Astrocyte of the spinal cord (primary cell): Measurements from ENCODE around the gene TIMELESS.
"Not testable (repeated sequence)": the region's sequence is repeated elsewhere in the genome, so short reads cannot be mapped to it uniquely, and the experiment has no call there.

Experiments used
- DNase-seq: peaks from one replicate; pipeline ENCODE4 v3.0.0; 2011; ENCODE audit warnings: low read depth, low spot score
- H3K4me3 ChIP-seq: 2 replicates; pipeline ENCODE4 v1.5.1; 2011; ENCODE audit warnings: low read depth, mild to moderate bottlenecking, low read length, moderate library complexity
- in situ Hi-C: cut with HindIII; loops from 2 replicates; pipeline ENCODE4 v1.10.0; 2017; ENCODE audit warnings: low sequenced_read_pairs
- TF ChIP-seq, protein P1 (sequence below): IDR thresholded peaks from 2 replicates; pipeline ENCODE4 v1.5.1; 2012; ENCODE audit warnings: low read depth, mild to moderate bottlenecking, low read length, inconsistent platforms

The TIMELESS gene

DNA sequence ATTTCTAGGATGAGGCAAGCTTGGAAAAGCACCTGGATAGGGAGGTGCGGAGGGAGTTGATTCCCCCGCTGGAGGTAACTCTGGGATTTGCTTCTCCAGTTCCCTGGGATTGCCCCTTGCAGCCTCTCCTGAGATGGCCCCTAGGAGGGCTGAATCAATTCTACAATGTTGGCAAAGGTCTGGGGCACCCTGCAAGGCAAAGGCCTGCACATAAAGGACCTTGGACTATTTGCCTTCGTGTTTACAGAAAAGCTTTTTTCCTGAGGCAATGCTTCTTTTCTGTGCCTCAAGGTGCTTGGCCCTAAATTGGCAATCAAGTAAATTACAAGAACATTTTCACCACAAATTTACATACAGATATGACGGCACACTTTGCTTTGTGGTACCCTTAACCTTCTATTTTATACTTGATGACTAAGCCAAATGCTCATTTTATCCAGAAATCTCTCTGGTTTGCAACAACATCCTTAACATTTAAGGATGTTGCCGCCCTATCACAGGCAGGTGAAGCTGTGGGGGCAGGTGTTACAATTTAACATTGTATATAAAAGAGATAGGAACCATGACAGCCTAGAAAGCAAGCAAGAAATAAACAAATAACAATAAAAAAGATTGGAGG, 40.3 kb downstream of the TIMELESS start:
- TF ChIP-seq, protein P1, sequence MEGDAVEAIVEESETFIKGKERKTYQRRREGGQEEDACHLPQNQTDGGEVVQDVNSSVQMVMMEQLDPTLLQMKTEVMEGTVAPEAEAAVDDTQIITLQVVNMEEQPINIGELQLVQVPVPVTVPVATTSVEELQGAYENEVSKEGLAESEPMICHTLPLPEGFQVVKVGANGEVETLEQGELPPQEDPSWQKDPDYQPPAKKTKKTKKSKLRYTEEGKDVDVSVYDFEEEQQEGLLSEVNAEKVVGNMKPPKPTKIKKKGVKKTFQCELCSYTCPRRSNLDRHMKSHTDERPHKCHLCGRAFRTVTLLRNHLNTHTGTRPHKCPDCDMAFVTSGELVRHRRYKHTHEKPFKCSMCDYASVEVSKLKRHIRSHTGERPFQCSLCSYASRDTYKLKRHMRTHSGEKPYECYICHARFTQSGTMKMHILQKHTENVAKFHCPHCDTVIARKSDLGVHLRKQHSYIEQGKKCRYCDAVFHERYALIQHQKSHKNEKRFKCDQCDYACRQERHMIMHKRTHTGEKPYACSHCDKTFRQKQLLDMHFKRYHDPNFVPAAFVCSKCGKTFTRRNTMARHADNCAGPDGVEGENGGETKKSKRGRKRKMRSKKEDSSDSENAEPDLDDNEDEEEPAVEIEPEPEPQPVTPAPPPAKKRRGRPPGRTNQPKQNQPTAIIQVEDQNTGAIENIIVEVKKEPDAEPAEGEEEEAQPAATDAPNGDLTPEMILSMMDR: no peak
- in situ Hi-C loops: no loop called here
- no peak for DNase-seq
- H3K4me3 ChIP-seq: no peak overlapping the region

DNA sequence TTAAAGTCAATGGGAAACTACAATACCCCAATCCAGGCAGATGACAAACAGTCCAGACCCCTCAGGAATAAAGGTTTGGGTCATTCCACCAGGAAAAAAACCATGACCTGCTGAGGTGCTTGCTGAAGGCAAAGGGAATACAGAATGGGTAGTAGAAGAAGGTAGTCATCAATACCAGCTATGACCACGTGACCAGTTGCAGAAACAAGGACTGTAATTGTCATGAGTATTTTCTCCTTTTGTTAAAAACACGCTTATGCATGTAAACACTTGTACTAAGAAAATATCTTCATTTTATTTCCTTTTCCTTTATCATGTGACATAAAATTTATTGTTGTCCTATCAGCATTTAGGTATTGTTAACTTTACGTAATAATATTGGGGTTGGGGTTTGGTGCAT, 45.0 kb downstream of the TIMELESS start:
- in situ Hi-C loops, H3K4me3 ChIP-seq, DNase-seq: not testable (repeated sequence)

- DNase-seq, H3K4me3 ChIP-seq, in situ Hi-C loops: not testable (repeated sequence)
These were observed 47.6 kb downstream of the TIMELESS start for GRCh38 chr12:56401612-56402011.

GRCh38 chr12:56401125-56401524, 48.1 kb downstream of the TIMELESS start:
- DNase-seq, in situ Hi-C loops, H3K4me3 ChIP-seq: not testable (repeated sequence)

DNA sequence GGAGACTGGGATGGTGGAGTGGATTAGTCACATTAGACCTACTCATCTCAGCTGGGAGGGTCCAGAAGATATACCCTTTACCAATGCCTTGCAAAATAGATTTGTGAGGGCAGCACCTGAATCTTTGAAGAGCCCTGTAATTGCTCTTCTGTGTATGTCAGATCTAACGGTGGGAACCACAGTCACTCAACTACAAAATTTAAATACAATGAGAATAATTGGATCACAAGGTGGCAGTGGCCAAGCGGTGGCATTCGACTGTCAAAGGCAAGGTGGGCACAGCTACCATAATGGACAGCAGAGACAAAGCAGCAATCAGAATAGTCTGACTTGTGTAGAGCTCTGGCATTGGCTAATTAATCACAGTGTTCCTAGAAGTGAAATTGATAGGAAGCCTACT, 49.8 kb downstream of the TIMELESS start:
- H3K4me3 ChIP-seq, DNase-seq, in situ Hi-C loops: not testable (repeated sequence)

DNA sequence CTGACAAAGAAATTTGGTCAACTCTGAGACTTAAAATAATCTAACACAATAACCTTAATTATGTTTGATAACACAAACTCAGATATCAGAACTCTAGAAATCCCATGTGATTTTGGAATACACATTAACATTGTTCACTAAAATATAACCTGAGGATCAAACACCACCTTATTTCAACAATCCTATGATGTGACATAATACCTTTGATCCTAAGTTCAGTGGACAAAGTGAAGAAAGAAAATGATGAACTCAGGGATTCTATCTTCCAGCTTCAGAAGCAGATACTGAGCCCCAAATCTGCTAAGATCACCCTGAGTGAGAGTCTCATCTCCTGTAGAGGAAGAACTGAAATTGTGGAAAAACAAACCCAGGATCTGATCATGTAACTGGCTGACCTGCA, 50.9 kb downstream of the TIMELESS start:
- no peak for DNase-seq
- in situ Hi-C loops: no loop called here
- no peak overlapping the region for H3K4me3 ChIP-seq
- TF ChIP-seq, protein P1: no peak

DNA sequence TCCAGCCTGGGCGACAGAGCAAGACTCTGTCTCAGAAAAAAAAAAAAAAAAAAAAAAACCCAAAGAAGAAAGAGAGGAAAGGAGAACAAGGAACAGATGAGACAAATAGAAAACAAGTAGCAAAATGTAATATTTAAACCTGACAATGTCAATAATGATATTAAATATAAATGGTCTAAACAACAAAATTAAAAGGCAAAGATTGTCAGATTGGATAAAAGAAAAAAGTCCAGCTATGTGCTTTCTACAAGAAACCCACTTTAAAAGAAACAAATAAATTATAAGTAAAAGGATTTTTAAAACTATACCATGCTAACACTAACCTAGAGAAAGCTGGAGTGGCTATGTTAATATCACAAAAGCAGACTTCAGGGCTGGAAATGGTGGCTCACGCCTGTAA, 56.9 kb downstream of the TIMELESS start:
- DNase-seq: no peak
- TF ChIP-seq, protein P1: no peak
- no peak overlapping the region for H3K4me3 ChIP-seq
- in situ Hi-C loops: no loop called here

DNA sequence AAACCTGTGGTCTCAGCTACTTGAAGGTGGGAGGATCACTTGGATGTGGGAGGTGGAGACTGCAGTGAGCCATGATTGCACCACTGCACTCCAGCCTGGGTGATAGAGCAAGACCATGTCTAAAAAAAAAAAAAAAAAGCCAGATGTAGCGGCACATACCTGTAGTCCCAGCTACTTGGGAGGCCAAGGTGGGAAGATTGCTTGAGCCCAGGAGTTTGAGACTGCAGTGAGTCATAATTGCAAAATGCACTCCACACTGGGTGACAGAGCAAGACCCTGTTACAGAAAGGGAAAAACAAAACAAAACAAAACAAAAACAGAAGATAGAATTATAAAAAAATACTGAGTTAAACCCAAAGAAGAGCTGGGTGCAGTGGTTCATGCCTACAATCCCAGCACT, 57.5 kb downstream of the TIMELESS start:
- no peak for DNase-seq
- H3K4me3 ChIP-seq: no peak overlapping the region
- TF ChIP-seq, protein P1: no peak
- in situ Hi-C loops: no loop called here

DNA sequence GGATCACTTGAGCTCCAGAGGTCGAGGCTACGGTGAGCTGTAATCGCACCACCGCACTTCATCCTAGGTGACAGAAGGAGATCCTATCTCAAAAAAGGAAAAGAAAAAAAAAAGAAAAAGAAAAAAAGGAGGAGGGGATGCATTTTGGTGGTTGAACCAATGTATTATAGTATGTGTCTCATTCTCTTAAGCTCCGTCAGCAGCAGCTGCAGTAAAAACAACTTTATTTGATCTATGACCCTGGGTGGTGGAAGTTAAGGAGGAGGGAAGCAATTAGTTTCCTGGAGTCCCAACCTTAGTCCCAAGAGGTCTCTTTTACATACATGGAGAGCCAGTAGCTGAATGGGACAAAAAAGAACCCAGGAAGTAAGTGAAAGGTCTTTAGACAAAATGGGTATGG, 59.8 kb downstream of the TIMELESS start:
- no peak overlapping the region for H3K4me3 ChIP-seq
- TF ChIP-seq, protein P1: no peak
- no peak for DNase-seq
- in situ Hi-C loops: no loop called here
